Mucosa of stomach (tissue), 1 donor: Measurements from ENCODE around the gene SPATA25.

Source experiments
- H3K27me3 ChIP-seq: one replicate; pipeline ENCODE4 v1.7.0; 2013; ENCODE audit warnings: mild to moderate bottlenecking, low read length; ENCODE audit not compliant: control insufficient read depth, insufficient read depth
- H3K36me3 ChIP-seq: one replicate; pipeline ENCODE4 v1.7.0; 2013; ENCODE audit warnings: low read length; ENCODE audit not compliant: control insufficient read depth, insufficient read depth
- H3K4me1 ChIP-seq: one replicate; pipeline ENCODE4 v1.7.0; 2013; ENCODE audit warnings: mild to moderate bottlenecking, low read length; ENCODE audit not compliant: control insufficient read depth, insufficient read depth
- H3K4me3 ChIP-seq: one replicate; pipeline ENCODE4 v1.7.0; 2013; ENCODE audit warnings: low read length
- H3K9ac ChIP-seq: one replicate; pipeline ENCODE4 v1.7.0; 2013; ENCODE audit warnings: mild to moderate bottlenecking, low read length, moderate library complexity
- H3K9me3 ChIP-seq: one replicate; pipeline ENCODE4 v1.7.0; 2013; ENCODE audit warnings: mild to moderate bottlenecking, low read length, moderate library complexity; ENCODE audit not compliant: control insufficient read depth
- donor health status: Pancreatic carcinoma.

The SPATA25 gene

GRCh38 chr20:45921337-45922189 lies 34.1 kb upstream of the SPATA25 start:
- peaks cover 5% of the 10 kb centered on the region for H3K4me1 ChIP-seq
- no peaks in the 10 kb centered on the region for H3K27me3 ChIP-seq
- H3K36me3 ChIP-seq = no peaks in the 10 kb centered on the region
- no peaks in the 10 kb centered on the region for H3K9me3 ChIP-seq
- no peak overlapping the region for H3K9ac ChIP-seq
- no peak overlapping the region for H3K4me3 ChIP-seq

GRCh38 chr20:45920462-45921336 lies 33.3 kb upstream of the SPATA25 start:
- H3K27me3 ChIP-seq = no peaks in the 10 kb centered on the region
- H3K36me3 ChIP-seq = no peaks in the 10 kb centered on the region
- H3K4me3 ChIP-seq = no peak overlapping the region
- peaks cover 5% of the 10 kb centered on the region for H3K4me1 ChIP-seq
- no peak overlapping the region for H3K9ac ChIP-seq
- H3K9me3 ChIP-seq = no peaks in the 10 kb centered on the region

- Histone ChIP-seq H3K36me3 (no peaks in the 10 kb centered on the region), H3K4me3 (no peak overlapping the region), H3K4me1 (peaks cover 7% of the 10 kb centered on the region), H3K9me3 (no peaks in the 10 kb centered on the region), H3K9ac (no peak overlapping the region), H3K27me3 (no peaks in the 10 kb centered on the region)
Observed at GRCh38 chr20:45919542-45920399, 32.3 kb upstream of the SPATA25 start.

- Histone ChIP-seq H3K4me3 (no peak overlapping the region), H3K4me1 (peaks cover 14% of the 10 kb centered on the region), H3K9me3 (no peaks in the 10 kb centered on the region), H3K9ac (no peak overlapping the region), H3K27me3 (no peaks in the 10 kb centered on the region), H3K36me3 (no peaks in the 10 kb centered on the region)
Observed at GRCh38 chr20:45918779-45919537, 31.5 kb upstream of the SPATA25 start.

GRCh38 chr20:45918182-45918737 lies 30.8 kb upstream of the SPATA25 start:
- Histone ChIP-seq H3K27me3 (no peaks in the 10 kb centered on the region), H3K9me3 (no peaks in the 10 kb centered on the region), H3K4me3 (no peak overlapping the region), H3K9ac (no peak overlapping the region), H3K4me1 (peaks cover 14% of the 10 kb centered on the region), H3K36me3 (no peaks in the 10 kb centered on the region)

GRCh38 chr20:45917790-45918141 lies 30.3 kb upstream of the SPATA25 start:
- H3K36me3 ChIP-seq = no peaks in the 10 kb centered on the region
- no peak overlapping the region for H3K9ac ChIP-seq
- H3K9me3 ChIP-seq = no peaks in the 10 kb centered on the region
- no peaks in the 10 kb centered on the region for H3K27me3 ChIP-seq
- peaks cover 14% of the 10 kb centered on the region for H3K4me1 ChIP-seq
- H3K4me3 ChIP-seq = no peak overlapping the region

- no peaks in the 10 kb centered on the region for H3K9me3 ChIP-seq
- H3K4me1 ChIP-seq = peaks cover 24% of the 10 kb centered on the region
- H3K9ac ChIP-seq = no peak overlapping the region
- no peak overlapping the region for H3K4me3 ChIP-seq
- H3K27me3 ChIP-seq = no peaks in the 10 kb centered on the region
- no peaks in the 10 kb centered on the region for H3K36me3 ChIP-seq
Observed at GRCh38 chr20:45913116-45913515, 25.7 kb upstream of the SPATA25 start.

GRCh38 chr20:45912344-45912682 lies 24.9 kb upstream of the SPATA25 start:
- Histone ChIP-seq H3K36me3 (no peaks in the 10 kb centered on the region), H3K27me3 (no peaks in the 10 kb centered on the region), H3K4me1 (peaks cover 24% of the 10 kb centered on the region), H3K9ac (peak overlapping the region; percentile 34), H3K4me3 (no peak overlapping the region), H3K9me3 (no peaks in the 10 kb centered on the region)

GRCh38 chr20:45911486-45912343 lies 24.3 kb upstream of the SPATA25 start, which contains the start of gene PLTP:
Gene PLTP (minus strand): TSS chr20:45912155. CDS start chr20:45911452, 703 bp downstream.
- H3K9me3 ChIP-seq = no peaks in the 10 kb centered on the region
- H3K4me1 ChIP-seq = peaks cover 24% of the 10 kb centered on the region
- H3K4me3 ChIP-seq = peak within 1 kb of the TSS; percentile 23
- H3K36me3 ChIP-seq = no peaks in the 10 kb centered on the region
- H3K27me3 ChIP-seq = no peaks in the 10 kb centered on the region
- H3K9ac ChIP-seq = peak within 1 kb of the TSS; percentile 52

GRCh38 chr20:45910670-45911485 lies 23.5 kb upstream of the SPATA25 start:
- Histone ChIP-seq H3K9ac (peak overlapping the region; percentile 52), H3K36me3 (no peaks in the 10 kb centered on the region), H3K4me3 (peak overlapping the region; percentile 23), H3K4me1 (peaks cover 24% of the 10 kb centered on the region), H3K27me3 (no peaks in the 10 kb centered on the region), H3K9me3 (no peaks in the 10 kb centered on the region)
